Hippocampal formation (tissue), 2 donors: ENCODE results near the gene NRDC.
A peak's percentile ranks its signal among the peaks of the same experiment; 100 is the strongest.

ENCODE experiments used
- DNase-seq, 2 donors: peaks; one replicate each; lab custom pipeline; 2025; lab: John Stamatoyannopoulos, UW

Gene NRDC, protein sequence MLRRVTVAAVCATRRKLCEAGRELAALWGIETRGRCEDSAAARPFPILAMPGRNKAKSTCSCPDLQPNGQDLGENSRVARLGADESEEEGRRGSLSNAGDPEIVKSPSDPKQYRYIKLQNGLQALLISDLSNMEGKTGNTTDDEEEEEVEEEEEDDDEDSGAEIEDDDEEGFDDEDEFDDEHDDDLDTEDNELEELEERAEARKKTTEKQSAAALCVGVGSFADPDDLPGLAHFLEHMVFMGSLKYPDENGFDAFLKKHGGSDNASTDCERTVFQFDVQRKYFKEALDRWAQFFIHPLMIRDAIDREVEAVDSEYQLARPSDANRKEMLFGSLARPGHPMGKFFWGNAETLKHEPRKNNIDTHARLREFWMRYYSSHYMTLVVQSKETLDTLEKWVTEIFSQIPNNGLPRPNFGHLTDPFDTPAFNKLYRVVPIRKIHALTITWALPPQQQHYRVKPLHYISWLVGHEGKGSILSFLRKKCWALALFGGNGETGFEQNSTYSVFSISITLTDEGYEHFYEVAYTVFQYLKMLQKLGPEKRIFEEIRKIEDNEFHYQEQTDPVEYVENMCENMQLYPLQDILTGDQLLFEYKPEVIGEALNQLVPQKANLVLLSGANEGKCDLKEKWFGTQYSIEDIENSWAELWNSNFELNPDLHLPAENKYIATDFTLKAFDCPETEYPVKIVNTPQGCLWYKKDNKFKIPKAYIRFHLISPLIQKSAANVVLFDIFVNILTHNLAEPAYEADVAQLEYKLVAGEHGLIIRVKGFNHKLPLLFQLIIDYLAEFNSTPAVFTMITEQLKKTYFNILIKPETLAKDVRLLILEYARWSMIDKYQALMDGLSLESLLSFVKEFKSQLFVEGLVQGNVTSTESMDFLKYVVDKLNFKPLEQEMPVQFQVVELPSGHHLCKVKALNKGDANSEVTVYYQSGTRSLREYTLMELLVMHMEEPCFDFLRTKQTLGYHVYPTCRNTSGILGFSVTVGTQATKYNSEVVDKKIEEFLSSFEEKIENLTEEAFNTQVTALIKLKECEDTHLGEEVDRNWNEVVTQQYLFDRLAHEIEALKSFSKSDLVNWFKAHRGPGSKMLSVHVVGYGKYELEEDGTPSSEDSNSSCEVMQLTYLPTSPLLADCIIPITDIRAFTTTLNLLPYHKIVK

DNA sequence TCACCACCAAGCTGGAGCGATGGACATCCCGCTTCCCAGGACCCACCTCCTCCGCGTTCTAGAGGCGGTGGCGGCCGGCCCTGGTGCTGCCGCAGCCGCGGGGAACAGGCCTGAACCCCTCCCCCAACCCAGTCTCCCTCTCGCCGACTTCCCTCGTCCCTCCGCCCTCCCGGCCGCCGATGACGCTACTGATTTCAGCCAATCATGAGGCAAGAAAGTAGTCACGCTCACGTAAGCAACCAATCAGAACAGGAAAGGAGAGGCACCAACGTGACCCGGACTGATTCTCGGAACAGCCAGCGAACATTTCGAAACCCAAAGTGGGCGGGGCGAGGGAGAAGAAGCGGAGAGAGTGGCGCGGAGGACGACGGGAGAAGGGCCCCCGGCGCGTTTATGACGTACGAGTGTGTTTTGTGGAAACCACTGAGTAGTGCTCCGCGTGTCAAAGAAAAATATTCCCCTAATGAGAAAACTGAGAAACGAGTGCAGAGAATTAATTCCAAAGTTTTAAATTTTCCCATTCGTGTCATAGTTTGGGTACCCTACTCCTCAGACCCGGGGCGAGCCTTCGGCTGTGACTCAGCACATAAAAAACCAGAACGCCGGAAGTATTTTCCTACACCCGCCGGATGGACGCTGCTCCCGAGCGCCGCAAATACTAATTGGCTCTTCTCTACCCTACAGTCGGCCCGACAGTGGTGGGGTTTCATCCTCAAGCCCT, at the start of gene NRDC:
TSS of gene NRDC (minus strand) at position 112 of the 721 bp plus-strand sequence. CDS start 112 bp downstream, outside the sequence.
- DNase-seq, result peak; percentile 99

DNA sequence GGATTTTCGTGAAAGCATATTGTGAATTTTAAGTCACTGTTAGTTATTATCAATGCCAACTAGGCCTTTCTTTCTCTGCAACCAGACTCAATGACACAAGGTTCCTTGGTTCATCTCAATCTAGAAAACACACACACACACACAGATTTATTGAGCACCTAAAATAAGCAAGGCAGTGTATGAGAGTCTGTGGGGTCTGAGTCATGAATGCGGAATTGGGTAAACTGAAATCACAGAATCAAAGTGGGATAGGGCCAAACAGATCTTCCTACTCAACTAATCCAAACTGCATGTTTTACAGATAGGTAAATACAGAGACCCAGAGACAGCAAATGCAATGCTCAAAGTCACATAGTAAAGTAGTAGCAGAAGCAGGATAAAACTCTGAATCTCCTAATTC, 48.5 kb upstream of the NRDC start:
- no peak for DNase-seq

DNA sequence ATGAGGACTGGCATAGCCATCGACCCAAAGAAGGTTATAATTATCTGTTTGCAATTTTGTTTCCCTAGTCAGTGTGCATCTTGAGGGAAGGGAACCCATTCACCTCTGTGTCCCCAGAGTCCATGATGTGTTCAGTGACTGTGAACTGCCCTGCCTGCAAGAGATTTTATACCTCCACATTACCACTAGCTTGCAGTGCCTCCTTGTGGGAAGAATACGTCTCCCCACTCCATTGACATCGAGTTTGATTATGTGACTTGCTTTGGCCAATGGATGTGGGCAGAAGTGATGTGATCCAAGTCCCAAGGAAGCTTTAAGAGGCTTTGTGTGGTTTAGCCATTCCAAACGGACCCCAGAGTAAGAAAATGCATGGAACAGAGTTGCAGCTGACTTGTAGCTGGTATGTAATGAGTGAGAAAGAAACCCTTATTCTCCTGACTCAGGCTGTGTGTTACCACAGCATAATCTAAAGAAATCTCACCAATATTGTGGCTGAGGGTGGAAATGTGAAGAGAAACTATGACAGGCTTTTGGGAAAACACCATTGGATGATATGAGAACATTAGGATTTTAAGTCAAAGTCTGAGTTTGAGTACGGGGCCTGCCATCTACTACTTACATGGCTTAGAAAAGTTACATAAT, 47.8 kb upstream of the NRDC start:
- no peak for DNase-seq

DNA sequence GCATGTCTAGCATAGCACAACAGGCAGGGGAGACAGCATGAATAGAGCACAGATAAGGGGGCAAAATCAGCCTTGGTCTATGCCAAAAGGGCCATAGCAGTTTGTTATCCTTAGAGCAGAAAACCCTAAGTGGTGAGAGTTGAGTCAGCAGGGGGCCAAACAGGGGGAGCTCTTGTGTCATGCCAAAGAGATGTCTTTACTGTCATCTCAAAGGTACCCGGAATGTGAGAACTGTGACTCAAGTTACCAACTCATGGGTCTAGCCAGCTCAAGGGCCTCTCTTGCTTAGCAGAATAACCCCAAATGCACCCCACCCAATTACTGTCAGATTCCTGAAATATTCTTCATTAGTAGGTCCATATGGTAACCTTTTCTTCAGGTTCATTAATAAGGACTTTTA, 45.9 kb upstream of the NRDC start:
- DNase-seq, result no peak

DNA sequence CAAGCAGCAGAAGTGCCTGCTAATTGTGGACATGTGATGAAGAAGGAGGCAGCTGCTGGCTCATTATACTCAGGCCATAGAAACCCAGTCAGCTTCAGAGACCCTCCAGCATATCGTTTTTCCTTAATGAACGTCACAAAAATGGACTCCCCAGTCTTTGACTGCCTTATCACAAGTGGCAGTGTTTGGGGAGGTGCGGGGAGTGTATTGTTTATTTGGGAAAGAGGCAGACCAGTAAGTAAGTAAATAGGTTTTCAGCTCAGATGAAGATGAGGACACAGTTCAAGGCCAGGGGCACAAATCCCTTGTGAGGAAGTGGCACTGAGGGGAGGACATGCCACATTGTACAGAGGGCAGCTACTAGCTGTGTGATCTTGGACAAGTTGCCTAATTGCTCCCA, 43.5 kb upstream of the NRDC start:
- no peak for DNase-seq

DNA sequence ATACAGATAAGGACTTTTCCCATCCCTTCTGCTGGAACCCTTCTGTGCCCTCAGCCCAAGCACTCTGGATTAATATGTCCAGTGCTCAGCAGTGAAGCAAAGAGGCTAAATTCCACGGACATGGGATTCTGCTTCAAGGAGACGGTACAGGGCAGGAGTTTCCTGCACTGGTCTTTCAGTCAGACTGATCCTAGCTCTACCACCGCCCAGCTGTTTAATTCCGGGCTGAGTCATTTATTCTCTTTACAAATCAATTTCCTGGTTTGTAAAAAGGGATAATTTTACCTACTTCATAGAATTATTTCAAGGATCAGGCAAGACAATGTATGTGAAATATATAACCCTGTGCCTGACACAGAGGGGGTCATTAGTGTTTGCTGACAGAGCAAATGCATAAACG, 41.6 kb upstream of the NRDC start:
- no peak for DNase-seq

DNA sequence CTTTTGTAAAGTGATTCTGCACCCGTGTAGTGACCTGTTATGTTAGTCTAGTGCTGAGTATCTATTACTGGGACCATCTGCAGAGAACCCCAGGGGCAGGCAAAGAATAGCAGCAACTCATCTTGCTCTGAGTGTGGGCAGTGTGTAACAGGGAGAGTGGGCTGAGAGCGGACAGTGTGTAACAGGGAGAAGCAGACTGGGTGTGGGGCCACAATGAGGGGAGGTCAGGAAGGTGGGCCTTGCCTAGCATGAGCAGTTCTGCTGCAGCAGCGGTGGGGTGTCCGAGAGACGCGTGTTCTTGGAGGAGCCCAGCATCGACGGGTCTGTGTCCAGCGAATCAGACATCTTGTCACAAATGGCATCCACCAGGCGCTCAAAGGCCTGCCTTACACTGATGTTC, 41.2 kb upstream of the NRDC start:
- no peak for DNase-seq

DNA sequence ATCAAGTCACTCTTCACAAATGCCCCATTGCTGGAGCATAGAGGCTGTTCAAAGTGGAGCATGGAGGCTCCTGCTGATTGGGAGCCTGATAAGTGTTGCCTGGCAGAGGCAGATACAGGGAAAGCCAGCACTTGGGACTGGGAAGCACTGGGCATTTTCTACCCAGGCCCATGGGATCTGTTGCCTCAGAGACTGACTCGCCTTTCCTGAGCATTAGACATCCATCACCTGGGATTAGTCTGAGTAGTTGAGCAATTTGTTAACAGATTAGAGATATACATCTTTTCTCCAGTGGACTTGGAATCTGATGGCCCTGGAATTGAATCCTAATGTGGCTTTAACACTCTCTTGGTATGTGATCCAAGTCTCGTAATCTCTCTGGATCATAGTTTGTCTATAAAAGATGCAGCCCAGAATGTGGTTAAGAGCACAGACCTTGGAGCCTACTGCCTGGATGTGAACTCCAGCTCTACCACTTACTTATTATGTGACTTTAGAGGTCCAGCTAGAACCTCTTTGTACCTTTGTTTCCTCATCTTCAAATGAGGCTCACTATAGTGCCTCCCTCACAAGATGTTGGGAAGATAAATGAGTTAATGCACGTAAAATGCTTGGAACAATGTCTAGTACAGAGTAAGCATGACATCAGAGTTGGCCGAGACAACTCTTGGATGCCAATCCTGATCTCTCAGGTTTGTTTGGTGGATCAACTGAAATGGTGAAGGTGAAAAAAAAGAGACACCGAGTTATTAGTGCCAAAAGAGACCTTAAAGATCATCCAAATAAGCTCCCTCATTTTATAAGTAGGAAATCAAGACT, 38.3 kb upstream of the NRDC start:
- no peak for DNase-seq

DNA sequence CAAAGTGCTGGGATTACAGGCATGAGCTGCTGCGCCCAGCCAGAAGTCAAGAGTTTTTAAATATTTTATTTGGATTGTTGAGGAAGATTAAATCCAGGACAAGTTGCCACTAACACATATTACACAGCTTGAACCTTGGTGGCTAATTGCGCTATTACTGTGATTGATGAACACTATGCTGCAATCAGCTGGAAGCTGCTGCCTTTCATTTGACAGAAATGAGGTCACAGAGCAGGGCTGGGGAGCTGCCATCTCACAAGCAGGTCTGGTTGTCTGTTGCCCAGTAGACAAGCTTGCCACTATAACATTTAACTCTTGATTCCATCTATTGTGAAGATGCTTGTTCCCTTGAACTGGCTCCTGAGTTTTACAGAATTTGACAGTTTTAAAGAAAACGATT, 37.4 kb upstream of the NRDC start:
- DNase-seq, result no peak

DNA sequence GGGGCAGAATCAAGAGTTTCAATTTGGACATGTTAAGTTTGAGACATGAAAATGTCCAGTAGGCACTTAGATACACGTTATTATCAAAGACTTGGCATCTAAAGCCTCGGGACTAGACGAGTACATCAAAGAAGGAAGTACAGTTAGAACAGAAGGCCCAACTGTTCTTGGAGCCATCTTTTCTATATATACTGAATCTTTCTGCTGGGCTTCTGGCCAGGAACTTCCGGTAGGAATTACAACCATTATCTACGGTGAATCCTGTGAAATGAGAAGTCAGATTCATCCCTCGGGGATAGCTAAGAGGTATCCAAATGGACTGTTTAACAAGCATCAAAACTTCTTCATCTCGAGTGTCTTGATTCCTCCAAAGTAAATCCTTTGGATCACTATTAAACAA, 34.4 kb upstream of the NRDC start:
- no peak for DNase-seq

DNA sequence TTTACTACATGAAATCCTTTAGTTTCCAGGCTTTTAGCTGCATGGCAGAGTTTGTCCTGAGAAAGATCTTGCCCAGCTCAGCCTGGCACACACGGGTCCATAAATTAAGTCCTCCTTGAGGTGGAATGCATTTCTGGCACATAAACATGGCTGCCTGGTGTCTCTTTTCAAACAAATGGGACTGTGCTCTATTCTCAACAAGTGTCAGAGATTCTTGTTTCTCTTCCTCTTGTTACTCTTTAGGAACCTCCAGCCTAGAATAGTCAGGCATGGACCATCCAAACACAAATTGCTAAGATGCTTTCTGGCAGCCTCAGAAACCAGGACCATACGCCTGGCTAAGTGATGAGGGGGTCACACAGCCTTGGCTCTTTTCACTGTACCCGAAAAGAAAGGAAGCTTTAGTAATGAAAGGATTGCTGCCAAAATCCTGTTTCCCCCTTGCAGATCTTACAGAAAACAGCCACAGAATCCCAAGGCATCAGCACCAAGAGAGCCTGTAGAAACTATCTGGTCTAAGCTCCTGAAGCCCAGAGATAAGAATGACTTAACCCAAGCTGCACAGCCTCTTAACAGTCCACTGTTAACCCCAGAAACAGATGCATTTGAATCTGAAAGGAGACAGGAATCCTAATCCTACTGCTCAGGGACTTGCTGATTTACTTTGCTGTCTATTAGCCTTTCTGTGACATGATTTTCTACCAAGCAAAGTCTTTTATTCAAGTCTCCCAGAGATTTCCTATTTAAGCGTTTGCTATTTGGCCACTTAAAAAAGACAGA, 31.9 kb upstream of the NRDC start:
- no peak for DNase-seq

DNA sequence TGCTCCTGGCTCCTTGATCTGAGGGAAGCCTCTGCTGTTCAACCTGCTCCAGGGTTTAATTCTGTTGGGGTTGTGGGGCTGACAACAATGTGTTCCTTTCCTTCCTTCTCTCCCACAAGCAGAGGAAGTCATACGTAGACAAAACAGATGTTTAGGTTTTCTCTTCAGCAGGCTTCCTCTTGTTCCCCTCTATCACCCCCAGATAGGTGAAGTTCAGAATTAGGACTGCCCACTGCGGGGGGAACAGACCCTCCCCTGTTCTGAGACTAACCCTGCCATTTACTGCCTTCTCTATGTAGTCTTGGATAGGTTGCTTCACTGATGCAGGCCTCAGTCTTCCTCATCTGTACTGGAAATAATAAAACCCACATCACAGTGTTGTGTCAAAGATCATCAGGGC, 30.0 kb upstream of the NRDC start:
- no peak for DNase-seq

DNA sequence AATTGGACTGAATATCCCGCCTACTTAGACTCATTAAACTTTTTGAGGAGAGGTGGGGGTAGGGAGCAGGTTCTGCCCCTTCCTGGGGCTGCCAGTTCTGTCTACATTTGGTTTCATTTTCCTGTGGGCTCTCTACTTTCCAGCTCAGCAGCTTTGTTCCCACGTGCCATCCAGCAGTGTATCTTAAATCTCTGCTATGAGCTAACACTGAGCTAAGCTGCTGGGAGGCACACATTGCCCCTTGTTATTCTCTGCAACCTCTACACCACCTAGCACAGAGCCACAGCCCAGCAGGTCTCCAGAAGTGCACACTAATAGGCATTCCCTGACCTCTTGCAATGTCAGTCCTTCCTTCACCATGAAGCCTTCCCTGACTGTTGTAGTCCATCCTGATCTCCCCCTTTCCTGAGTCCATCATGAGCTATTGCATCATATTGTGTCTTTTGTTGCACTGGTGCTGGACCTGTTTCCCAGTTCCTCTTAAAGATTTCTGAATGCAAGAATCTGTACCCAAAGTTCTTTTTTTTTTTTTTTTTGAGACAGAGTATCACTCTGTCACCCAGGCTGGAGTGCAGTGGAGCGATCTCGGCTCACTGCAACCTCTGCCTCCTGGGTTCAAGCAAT, 28.7 kb upstream of the NRDC start:
- DNase-seq, result no peak

DNA sequence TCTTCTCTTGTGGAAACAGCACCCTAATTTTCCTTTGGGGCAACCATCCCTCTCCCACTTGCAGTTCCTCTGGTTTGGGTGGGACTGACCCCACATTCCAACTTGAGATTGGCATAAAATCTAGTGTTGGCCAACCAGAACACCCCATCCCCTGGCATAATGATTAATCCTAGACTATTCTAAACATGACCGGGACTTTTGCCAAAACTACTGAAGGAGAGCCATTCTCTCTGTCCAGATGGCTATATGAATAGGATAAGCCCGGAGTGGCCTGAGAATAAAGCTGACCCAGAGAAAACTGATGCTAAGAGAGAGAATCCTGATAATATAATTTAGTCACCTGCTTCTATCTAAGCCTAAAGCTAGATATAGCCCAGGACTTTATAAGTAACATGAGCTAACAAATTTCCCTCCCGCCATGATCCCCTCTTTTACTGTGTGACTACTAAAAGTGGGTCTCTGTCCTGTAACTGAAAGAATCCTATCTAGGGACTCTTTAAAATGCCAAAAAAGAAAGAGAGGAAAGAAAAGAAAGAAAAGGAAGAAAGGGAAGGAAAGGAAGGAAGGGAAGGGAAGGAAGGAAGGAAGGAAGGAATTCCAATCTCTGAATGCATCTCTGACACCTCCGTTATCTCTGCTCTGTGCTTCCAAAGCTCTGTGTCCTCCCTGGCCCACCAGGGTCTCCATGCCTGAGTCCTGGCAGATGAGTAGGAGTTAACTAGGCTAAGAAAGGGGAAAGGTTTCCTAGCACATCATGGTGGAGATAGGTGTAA, 28.0 kb upstream of the NRDC start:
- peak in 1 of 2 donors; percentile 29 for DNase-seq

DNA sequence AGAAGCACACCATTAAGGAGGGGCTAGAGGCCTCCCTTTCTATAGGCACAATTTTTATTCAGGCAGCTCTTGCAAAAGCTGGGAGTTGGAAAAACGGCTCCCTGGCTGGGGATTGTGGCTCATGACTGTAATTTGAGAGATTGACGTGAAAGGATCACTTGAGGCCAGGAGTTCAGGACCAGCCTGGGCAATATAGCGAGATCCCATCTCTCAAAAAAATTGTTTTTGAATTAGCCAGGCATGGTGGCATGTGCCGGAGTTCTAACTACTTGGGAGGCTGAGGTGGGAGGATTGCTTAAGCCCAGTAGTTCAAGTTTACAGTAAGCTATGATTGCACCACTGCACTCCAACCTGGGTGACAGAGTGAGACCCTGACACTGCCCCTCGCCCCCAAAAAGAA, 23.9 kb upstream of the NRDC start:
- DNase-seq, result no peak

DNA sequence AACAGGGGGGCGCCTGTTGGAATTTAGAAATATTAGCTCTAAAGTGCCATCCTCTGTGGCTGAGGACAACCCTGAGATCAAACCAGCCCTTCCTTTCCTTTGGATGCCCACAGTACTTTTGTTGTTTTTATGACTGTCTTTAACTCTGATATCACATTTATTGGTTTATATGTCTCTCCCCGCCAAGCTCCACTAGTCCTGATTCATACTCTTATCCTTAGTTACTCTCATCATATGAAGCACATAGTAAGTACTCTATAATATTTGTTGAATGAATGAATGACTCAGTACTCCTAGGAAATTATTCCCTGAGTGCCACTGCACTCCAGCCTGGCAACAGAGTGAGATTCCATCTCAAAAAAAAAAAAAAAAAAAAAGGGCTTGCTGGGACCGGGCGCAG, 22.6 kb upstream of the NRDC start:
- no peak for DNase-seq

DNA sequence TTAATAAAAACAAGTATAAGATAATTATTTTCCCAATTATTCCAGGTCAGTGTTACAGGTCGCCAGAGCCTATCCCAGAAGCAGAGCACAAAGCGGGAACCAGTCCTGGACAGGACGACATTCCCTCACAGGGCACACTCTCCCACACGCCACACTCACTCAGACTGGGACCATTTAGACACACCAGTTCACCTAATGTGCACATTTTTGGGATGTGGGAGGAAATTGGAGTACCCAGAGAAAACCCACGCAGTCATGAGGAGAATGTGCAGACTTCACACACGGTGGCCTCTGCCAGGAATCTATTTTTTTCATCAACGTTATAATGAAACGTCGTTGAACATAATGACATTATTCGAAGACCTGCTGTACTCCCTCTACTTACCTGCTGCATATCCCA, 20.5 kb upstream of the NRDC start:
- no peak for DNase-seq

DNA sequence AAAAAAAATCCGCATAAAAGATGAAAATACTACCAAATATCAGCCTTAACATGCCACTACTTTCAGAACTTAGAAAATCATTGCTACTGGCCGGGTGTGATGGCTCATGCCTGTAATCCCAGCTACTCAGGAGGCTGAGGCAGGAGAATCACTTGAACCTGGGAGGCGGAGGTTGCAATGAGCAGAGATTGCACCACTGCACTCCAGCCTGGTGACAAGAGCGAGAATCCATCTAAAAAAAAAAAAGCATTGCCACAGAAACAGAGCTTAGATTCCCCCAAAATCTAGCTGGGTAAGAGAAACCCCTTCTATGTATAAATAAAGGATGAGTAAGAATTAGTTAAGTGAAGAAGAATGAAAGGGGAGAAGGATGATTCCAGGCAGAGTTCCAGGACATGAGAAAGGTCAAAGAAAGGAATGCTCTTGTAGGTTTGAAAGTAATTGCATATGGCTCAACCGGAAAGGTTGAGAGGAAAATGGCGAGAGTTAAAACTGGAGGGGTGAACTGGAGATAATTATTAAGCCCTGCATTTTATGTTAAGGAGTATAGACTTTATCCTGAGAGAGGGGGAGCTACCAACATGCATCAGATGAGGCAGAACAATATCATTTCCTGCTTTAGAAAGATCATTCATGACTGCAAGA, 19.7 kb upstream of the NRDC start:
- DNase-seq, result no peak
